Skeletal muscle cell (primary cell): ENCODE data around the gene PLAA.
"Not testable (repeated sequence)": the region's sequence is repeated elsewhere in the genome, so short reads cannot be mapped to it uniquely, and the experiment has no call there.

Source experiments
- DNase-seq: peaks from one replicate; pipeline ENCODE4 v3.0.0-alpha.2; 2010; ENCODE audit warnings: low read depth
- H3K4me3 ChIP-seq: 2 replicates; pipeline ENCODE4 v1.5.1; 2011; ENCODE audit warnings: low read depth, mild to moderate bottlenecking, control low read depth, low read length, moderate library complexity

Gene PLAA

DNA sequence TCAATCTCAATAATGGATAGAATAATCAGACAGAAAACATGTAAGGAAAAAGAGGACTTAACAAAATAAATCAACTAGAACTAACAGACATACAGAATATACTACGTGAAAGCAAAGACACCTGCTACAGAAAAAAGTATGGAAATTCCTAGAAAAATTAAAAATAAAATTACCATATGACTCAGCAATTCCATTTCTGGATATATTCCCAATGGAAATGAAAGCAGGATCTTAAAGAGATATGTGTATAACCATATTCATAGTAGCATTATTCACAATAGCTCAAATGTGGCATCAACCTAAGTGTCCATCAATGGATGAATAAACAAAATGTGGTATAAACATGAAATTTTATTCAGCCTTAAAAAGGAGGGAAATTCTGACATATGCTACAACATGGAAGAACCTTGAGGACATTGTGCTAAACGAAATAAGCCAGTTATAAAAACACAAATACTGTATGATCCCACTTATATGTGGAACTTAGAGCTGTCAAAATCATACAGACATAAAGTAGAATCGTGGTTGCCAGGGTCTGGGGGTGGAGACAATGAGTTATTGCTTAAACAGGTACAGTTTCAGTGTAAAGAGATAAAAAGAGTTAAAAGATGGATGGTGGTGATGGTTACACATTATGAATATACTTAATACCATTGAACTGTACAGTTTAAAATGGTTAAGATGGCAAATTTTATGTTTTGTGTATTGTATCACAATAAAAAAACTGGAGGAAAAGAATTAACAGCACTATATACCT is 6.9 kb downstream of the PLAA start:
- no peak for DNase-seq

DNA sequence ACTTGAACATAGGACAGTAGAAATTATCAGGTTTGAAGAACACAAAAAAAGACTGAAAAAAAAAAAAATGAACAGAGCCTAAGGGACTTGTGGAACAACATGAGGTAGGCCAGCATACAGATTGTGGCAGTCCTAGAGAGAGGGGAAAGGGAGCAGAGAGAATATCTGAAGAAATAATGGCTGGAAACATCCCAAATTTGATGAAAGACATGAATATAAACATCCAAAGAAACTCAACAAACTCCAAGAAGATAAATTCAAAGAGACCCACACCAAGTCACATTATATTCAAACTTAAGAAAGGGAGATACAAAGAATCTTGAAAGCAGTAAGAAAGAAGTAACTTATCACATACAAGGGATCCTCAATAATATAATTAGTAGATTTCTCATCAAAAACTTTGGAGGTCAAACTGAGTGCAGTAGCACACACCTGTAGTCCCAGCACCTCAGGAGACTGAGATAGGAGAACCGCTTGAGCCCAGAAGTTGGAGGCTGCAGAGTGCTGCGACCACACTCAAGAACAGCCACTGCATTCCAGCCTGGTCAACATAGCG is 9.1 kb downstream of the PLAA start:
- no peak for DNase-seq
- H3K4me3 ChIP-seq, result no peak overlapping the region

More for the DNA sequence above, 6.9 kb downstream of the PLAA start:
- H3K4me3 ChIP-seq, result no peak overlapping the region

DNA sequence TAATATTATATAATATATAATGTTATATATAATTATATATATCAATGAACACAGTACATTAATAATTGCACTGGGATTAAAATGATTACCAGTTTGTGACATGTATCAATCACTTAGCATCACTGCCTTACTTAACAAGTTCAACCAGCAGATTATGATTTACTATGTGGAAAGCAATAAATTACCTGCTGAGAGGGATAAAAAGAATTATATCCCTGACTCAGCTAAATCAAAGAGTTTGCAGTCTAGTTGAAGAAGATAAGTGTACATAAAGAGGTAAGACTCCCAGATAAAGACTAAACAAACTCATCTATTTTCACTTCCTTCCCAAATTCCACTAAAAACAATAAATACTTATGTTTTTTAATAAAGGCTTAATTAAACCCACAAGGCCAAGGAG is 11.2 kb downstream of the PLAA start:
- no peak overlapping the region for H3K4me3 ChIP-seq
- DNase-seq, result no peak

DNA sequence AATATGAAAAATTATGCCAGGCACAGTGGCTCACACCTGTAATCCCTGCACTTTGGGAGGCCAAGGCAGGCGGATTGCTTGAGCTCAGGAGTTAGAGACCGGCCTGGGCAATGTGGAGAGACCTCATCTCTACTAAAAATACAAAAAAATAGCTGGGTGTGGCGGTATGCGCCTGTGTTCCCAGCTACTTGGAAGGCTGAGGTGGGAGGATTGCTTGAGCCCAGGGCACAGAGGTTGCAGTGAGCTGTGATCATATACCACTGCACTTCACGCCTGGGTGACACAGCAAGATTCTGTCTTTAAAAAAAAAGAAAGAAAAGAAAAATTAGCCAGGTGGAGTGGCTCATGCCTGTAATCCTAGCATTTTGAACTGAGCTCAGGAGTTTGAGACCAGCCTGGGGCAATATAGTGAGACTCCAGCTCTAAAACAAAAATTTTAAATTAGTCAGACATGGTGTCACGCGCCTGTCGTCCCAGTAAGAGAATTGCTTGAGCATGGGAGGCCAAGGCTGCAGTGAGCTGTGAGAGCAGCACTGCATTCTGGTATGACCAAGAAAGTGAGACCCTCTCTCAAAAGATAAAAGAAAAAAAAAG is 18.0 kb downstream of the PLAA start:
- DNase-seq, result no peak
- H3K4me3 ChIP-seq, result no peak overlapping the region

DNA sequence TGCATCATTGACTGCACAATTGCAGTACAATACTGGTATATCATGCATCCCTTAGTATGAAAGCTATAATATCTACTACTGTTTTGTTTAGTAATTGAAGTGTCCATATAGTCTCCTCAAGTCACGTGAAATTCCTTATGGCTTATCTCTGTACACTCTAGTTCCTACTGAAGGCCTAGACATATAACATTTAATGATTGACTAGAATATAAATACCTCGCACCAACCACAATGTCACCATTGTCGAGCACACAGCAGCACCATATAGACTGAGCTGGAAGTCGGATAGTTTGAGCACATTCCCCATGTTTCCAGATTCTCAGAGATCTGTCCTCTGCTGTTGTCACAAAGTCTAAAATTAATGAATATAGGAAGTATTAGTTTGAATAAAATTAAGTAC is 21.4 kb downstream of the PLAA start:
- DNase-seq, result no peak
- H3K4me3 ChIP-seq, result no peak overlapping the region

DNA sequence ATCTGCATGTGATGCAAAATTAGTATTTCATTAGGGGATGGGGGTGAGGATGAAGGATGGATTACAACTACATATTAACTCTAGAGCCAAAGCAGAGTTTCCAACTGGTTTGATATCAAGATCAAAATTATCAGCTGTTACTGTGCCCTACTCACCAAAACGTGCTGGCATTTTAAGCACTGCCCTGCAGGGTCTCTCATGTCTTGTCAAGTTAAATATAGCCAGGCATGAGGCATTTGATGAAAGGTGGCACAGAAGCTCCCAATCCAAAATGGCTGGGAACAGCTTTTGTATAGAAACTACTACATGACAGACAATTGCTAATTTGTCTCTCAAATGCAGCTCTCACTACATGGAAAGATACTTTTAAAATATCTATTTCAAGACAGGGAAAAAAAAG is 27.3 kb downstream of the PLAA start:
- DNase-seq, result no peak
- no peak overlapping the region for H3K4me3 ChIP-seq

DNA sequence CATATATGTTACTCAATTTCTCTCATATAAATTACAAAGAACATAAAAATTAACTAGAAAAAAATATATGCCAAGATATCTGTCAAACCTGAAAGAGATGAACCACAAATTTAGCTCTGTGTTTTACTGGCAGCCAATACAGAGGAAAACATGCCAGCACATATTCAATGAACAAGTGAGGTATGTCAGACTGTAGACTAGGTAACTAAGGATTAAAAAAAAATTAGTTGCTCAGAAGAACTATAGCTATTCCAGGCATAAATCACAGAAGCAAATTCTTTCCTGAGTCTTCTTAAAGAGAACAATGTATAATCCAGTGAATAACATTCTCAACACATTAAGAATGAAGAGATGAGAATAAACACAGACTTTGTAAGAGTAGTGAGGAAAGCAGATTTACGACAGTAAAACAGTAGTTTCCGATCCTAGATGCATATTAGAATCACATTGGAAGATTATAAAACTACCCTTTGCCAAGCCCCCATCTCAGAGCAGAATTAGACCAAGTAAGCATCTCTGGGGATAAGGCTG is 33.8 kb downstream of the PLAA start:
- no peak for DNase-seq
- H3K4me3 ChIP-seq, result no peak overlapping the region

DNA sequence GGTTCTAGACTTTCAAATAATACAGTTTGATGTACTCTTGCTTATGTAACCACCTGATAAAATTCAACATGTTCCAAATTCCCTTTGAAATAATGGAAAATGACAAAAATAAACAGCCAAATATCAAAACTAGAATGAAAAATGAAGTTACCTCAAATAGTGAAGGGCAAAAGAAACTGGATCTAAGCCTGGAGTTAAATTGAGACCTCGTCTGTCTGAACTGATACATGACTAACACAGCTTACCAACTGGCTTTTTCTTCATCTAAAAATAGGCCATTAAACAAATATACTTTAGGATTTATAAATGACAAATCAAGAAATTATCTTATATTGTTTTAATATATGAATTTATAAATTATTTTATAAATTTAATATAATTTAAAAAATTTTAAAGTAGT is 42.4 kb downstream of the PLAA start:
- H3K4me3 ChIP-seq, result no peak overlapping the region
- no peak for DNase-seq

DNA sequence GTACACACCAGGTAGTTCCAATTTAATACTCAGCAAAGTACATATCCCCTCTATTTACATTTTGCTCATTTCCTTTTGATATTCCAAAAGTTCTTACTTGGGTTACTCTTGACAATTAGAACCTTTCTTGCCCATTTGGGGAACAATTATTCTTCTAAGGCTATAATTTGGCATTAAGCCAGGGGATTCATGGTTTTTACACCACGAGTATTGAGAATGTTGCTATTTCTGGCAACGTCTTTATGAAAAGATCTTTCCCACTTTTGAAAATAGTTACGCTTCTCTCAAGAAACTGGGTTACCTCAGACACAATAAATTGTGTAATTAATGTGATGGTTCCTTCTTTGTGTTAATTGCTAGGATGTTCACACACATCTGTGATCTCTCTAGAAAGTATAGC is 43.0 kb downstream of the PLAA start:
- H3K4me3 ChIP-seq, result no peak overlapping the region
- DNase-seq, result no peak

DNA sequence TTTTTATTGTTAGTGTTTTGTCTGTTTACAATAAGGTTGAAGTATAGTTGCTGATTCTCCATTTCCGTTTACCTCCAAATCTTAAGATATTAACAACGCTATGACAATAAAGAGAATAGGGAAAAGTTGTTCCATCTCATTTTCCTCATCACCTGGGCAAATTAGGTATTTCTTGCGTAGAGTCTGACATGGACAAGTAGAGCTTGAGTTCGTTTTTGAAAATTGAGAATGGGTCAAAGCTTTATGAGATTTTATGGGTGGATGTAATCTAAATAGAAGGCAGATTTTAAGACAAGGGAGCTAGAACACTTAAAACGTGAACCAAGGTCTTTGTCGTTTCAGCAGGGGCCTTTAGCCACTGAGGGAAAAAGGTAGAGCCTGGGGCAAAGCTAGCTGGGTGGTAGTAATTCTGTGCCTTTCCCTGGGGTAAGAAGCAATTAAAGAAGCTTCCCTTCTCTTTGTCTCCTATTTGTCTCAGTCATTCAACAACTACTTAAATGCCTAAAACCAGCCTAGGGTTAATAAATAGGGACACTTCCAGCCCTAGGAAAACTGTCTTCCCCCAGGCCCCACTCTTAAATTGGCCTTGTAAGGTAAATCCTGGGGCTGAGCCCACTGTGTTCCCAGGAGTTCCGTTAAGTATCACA is 53.9 kb downstream of the PLAA start:
- no peak for DNase-seq
- H3K4me3 ChIP-seq, result peak overlapping the region; percentile 100

DNA sequence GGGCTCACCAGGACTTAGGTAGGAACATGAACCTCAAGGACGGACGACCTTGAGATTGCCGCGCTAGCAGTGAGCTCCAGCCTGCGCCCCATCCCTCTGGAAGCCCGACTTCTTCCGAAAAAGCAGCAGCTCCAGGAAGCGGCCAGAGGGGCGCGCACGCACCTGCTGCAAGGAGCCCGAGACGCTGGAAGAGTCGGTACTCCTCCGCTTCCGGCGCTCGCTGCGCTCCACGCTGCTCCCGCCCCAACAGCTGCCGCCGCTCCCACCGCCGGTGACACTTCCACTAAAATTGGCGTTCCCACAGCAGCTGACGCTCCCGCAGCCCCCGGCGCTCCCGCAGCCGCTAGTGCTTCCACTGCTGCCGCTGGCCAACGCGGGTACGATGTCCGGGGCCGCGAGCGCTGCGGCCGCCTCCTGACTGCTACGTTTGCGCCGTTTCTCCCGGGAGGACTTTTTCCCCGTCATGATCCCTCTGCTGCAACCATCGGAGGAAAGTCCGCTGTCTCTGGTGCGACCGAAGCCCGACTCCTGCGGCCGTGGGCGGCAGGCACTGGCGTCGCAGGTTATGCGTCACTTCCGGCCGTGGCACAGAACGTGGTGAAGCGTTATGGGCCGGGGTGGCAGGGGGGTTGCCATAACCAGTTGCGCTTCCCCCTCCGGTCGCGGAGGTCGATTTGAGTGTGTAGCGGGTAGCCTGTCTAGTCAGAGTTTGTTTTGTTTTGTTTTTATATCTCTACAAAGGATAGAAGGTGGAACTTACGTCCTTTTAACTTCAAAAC is 54.6 kb downstream of the PLAA start, which contains the start of gene CAAP1:
Gene CAAP1, minus strand, starts transcription at position 552 of the 779 bp plus-strand sequence. Its CDS starts 87 bp downstream, at position 465.
- DNase-seq, result peak; percentile 74
- H3K4me3 ChIP-seq, result peak within 1 kb of the TSS; percentile 100

DNA sequence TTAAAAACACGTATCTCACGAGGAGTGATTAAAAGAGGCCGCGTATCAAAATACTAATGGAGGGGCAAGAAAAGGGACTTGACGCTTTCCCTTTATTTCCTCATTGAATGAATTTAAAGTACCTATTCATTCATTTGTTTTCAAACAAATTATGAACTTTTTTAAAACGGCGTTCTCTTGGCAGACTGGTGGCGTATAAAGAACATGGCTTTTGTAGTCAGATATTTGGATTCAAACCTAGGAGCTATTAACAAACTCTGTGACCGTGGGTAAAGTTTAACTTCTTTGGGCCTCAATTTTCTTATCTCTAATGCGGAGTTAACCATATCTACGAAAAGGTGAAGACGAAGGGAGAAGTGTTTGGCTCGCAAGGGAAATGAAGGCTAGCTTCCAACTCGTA is 55.3 kb downstream of the PLAA start:
- no peak for DNase-seq
- H3K4me3 ChIP-seq, result peak overlapping the region; percentile 100

DNA sequence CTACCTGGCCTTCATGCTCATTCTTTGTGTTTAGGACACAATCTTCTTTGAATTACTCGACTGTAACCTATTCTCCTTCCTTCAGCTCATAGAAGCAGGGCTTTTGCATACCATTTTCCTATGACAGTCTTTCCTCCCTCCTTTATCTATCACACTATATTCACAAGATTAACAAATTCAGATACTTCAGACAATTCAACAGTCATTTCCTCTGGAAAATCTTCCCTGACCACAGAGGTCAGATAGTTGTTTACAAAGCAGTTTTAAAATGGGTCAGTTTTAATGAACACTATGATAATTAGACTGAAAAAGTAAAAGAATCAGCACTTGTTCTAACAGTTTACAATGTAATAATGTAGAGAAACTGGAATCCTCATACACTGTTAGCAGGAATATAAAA is 58.8 kb downstream of the PLAA start:
- no peak overlapping the region for H3K4me3 ChIP-seq
- DNase-seq, result no peak

DNA sequence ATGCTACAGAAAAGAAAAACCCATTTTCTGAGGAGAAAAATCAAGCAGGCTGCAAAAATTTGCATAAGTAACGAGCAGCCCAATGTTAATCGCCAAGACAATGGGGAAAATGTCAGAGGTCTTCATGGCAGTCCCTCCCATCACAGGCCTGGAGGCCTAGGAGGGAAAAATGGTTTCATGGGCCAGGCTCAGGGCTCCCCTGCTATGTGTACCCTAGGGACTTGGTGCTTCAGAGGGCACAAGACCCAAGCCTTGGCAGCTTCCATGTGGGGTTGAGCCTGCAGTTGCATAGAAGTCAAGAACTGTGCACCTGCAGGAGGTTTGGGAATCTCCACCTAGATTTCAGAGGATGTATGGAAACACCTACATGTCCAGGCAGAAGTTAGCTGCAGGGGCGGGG is 64.9 kb downstream of the PLAA start:
- DNase-seq, result no peak
- H3K4me3 ChIP-seq, result no peak overlapping the region

DNA sequence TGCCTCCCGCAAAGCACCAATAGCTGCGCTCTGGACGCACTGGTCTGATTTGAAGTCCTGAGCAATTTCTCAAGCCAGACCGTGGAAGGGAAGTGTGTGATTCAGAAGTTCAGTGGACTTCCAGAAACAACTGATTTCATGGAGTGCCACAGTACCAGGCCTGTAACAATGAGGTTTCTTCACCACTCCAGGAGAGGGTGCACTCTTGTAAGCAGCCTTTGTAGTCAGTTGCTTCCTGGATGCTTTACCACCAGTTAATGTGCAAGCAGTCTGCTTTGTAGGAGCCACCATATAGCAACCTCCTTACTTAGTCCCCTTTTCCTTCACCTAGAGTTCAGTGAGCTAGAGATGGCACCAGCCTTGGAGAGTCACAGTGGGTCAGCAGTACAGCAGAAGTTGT is 66.8 kb downstream of the PLAA start:
- no peak for DNase-seq
- H3K4me3 ChIP-seq, result no peak overlapping the region

DNA sequence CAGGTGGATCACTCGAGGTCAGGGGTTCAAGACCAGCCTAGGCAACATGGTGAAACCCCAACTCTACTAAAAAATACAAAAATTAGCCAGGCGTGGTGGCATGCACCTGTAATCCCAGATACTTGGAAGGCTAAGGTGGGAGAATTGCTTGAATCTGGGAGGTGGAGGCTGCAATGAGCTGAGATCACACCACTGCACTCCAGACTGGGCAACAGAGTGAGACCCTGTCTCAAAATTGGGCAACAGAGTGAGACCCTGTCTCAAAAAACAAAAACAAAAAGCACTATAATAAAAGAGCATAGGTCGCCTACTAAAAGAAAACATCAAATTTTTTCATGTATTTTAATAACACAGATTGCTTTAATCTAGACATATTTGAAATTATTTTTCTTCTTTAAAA is 71.9 kb downstream of the PLAA start:
- not testable (repeated sequence) for DNase-seq

DNA sequence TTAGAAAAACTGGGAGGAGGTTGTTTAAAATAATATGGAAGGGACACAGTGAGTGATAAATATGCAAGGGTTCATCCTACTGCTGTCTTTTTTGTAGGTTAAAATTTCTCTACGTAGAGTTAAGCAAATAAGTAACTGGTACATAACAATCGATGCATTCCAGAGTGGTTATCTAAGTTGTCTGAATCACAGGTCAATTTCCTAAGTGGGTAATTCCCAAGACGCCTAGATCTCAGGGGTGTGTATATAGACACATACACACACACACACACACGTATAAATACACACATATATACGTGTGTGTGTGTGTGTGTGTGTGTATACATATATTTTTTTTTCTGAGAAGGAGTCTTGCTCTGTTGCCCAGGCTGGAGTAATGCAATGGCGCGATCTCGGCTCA is 76.8 kb downstream of the PLAA start:
- H3K4me3 ChIP-seq, result no peak overlapping the region
- DNase-seq, result peak; percentile 31

More for the DNA sequence above, 71.9 kb downstream of the PLAA start:
- H3K4me3 ChIP-seq, result not testable (repeated sequence)

DNA sequence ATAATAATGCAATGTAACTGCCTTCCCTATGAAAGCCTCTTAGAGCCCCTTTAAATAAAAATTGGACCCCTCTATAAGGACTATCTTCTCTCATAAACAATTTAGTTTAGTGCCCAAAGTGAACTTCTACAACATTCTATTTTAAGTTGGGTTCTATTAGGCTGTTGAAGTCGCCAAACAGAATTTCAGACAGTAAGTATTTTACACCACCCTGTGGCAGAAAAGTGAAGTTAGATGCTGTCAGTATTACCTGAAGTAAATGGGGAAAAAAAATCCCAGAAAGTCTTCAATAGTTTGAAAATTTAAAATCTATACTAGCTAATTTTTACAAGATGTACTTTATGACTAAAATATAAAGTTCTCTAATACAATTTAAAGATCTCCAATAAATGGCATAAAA is 84.0 kb downstream of the PLAA start:
- no peak for DNase-seq
- H3K4me3 ChIP-seq, result no peak overlapping the region

DNA sequence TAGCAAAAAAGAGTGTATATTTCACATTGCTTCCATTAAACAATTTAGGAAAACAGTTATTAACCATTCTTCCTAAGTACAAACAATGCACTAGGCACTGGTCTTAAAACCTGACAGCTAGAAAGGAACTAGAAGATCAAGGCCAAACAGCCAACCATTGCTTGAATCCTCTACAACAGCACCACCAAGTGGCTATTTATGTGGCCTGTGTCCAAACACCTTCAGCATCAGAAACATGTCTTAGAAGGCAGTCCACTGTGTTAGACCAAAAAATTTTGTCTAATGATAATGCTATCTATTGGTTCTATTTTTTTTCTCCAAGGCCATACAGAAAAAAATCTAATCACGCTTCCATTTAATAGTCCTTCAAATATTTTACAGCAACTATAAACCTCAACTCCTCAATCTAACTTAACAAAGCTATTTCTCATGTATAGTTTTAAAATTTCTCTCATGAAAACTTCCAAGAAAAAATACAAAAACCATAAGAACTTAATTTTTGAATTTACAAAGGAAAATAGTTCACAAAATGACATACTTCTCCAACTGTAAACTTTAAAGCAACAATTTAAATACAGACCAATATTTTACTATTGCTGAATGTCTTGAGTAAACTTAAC is 90.5 kb downstream of the PLAA start:
- H3K4me3 ChIP-seq, result no peak overlapping the region
- peak; percentile 7 for DNase-seq
